Adrenal gland (tissue), 5 donors: ENCODE results near the gene ARHGAP27.

Source experiments
- CTCF ChIP-seq, 6 experiments: fragments of 450-650 bp in 4 of 6; fragments of 200-600 bp in 2 of 6; sonication (generic) in 1 of 6; IDR thresholded peaks; 1 replicate in 5 of 6; 2 replicates in 1 of 6; pipeline versions ENCODE4 v1.5.1 to v1.8.0; 2016 to 2021; ENCODE audit warnings: antibody characterized with exemption in 6 of 6, mild to moderate bottlenecking in 2 of 6, moderate library complexity in 1 of 6
- POLR2A ChIP-seq, 2 donors: fragments of 450-650 bp; IDR thresholded peaks; one replicate each; pipeline ENCODE4 v1.6.1; 2017; ENCODE audit warnings: antibody characterized with exemption in 2 of 2, mild to moderate bottlenecking in 2 of 2, moderate library complexity in 1 of 2
- donor health status: DM: no; HTN: no; CAD: no.

GRCh38 chr17:45437465-45438283 is 5.0 kb upstream of the ARHGAP27 start:
- TF ChIP-seq CTCF (IDR thresholded peaks at IDR 0.05) (no peak), POLR2A (IDR thresholded peaks at IDR 0.05) (no peak)
